HG02884 (cell line): ENCODE measurements around the gene IRF9.

Experiments
- ATAC-seq: cut with Tn5 transposase; IDR thresholded peaks from one replicate; pipeline ENCODE4 v1.9.1; 2021; ENCODE audit warnings: mild to moderate bottlenecking, moderate library complexity; ENCODE audit not compliant: unreplicated experiment

Gene IRF9

DNA sequence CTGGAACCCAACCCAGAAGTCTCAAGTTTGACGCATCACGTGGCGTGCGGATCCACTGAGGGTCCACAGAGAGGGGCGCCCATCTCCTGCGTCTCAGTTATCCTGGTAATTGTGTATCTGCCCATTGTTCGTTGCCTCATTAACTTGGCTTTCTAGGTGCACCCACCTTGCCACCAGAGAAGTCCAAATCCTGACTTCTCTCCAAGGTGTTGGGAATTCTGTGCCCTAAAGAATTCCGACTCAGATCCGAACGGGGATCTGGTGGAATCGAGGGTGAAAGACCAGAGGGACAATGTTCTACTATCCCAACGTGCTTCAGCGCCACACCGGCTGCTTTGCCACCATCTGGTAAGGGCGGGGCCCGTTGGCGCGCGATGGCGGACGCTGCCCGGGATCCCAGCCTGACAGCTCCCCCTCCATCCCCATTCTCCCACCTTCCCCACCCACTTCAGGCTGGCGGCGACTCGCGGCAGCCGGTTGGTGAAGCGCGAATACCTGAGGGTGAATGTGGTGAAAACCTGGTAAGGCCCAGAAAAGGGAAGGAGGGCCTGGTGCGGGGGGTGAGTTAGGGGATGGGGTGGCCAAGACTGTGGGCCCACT lies 11.3 kb downstream of the IRF9 start:
- ATAC-seq: no peak

DNA sequence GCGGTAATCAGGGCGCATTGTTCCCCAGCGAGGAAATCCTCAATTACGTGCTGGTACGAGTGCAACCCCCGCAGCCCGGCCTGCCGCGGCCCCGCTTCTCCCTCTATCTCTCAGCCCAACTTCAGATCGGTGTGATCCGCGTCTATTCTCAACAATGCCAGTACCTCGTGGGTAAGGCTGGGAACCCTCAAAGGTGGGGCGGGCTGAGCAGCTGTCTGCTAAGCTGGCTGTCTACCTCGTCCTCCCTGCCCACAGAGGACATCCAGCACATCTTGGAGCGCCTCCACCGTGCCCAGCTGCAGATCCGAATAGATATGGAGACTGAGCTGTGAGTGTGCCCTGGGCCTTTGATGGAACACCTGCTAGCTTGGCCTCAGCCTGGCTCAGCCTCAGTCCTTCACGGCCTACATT lies 11.8 kb downstream of the IRF9 start:
- no peak for ATAC-seq

DNA sequence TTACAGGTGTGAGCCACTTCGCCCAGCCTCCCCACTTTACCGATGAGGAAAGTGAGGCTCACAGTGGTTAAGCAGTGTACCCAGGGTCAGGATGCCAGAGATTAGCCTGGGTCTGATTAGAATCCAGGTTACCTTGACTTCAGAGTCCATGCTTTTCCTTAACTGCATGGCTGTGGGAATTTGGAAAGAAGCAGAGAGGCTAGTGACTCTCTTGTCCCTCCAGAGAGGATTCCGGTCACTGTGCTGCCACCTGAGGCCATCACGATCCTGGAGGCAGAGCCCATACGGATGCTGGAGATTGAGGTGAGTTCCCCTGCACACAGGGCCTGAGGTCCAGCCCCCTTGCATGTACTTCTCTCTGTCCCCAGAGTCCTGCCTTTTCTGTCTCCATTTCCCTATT lies 15.5 kb downstream of the IRF9 start:
- ATAC-seq: no peak

DNA sequence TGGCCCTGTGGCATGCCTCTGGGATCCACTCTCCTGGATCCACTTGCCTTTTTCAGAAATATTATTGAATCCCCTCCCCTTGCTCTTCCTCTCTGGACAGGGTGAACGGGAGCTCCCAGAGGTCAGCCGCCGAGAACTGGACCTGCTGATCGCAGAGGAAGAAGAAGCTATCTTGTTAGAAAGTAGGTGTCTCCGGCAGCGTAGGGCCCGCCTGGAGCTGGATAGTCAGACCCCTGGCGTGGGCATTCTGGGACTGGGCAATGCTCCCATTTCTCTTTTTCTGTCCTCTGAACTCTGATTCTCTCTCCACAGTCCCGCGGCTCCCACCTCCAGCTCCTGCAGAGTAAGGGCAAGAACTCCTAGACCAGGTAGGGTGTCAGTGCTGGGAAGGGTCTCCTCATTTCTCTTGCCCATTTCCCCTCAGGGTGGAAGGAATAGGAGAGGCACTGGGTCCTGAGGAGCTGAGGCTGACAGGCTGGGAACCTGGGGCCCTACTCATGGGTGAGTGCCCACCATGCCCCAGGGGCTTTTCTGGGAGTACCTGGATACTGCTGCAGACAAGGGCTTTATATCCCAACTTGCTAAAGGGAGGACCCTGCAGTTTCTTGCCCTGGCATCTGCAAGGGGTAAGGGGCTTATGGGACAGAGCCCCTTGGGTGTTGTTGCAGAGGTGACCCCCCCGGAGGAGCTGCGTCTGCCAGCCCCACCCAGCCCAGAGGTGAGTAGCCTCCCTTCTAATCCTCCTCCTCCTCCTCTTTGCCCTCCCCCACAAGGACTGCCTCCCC lies 16.2 kb downstream of the IRF9 start:
- ATAC-seq: no peak

DNA sequence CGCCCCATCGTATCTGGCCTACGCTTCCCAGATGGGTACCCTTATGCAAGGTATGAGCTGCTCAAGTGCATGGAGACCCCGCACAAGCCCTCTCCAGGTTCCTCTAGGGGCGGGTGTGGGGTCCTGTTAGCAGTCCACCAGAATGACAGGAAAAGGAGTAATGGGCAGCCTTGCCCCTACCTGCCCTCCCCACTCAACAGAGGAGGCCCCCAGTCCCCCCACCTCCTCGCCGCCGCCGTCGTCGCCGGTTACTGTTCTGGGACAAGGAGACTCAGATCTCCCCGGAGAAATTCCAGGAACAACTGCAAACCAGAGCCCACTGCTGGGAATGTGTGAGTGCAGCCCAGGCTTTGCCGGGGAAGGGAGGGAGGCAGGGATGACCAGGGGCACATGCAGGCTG lies 16.8 kb downstream of the IRF9 start:
- no peak for ATAC-seq

DNA sequence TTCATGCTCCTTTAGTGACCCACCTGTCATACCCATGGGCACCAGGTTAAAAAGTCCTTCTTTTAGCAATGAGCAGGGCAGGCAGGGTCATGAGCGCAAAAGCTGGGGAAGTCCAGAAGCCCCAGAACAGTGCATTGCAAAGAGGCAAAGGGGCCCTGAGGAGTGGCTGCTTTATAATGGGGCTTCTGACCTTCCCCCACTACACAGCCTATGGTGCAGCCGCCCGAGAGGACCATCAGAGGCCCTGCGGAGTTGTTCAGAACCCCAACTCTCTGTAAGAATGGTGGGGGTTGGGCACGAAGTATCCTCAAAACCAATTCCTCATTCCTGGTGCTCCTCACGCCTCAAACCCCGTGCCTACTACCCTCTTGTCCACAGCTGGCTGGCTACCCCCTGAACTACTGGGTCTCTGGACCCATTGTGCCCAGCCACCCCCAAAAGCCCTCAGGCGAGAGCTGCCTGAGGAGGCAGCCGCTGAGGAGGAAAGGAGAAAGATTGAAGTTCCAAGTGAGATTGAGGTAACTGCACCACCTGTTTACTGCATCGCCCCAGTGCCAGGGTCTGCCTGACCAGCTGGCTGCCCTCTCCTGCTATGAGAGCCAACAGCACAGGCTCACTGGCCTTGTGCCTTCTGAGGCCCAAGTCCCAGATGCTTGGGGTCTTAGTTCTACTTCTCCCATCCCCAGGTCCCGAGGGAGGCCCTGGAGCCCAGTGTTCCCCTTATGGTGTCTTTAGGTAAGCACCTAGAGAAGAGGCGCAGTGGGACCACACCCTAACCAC lies 17.5 kb downstream of the IRF9 start:
- ATAC-seq: no peak

DNA sequence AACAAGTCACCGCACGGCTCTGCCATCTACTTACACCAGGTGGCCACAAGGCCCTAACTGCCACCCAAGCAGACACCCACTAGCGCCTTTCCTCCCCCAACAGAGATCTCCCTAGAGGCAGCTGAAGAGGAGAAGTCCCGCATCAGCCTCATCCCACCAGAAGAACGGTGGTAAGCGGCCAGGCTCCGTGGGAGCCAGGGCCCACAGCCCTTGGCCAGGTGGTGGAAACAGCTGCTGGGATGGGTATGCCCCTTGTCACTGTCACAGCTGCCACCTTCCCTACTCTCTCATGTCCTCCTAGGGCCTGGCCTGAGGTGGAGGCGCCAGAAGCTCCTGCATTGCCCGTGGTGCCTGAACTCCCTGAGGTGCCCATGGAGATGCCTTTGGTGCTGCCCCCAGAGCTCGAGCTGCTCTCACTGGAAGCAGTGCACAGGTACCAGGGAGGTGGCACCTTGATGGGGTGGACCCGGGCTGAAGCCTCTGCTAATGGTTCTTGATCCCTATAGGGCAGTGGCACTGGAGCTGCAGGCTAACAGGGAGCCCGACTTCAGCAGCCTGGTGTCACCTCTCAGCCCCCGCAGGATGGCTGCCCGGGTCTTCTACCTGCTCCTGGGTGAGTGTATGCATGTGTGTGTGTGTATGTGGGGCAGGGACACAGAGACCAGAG lies 18.4 kb downstream of the IRF9 start:
- ATAC-seq: no peak

DNA sequence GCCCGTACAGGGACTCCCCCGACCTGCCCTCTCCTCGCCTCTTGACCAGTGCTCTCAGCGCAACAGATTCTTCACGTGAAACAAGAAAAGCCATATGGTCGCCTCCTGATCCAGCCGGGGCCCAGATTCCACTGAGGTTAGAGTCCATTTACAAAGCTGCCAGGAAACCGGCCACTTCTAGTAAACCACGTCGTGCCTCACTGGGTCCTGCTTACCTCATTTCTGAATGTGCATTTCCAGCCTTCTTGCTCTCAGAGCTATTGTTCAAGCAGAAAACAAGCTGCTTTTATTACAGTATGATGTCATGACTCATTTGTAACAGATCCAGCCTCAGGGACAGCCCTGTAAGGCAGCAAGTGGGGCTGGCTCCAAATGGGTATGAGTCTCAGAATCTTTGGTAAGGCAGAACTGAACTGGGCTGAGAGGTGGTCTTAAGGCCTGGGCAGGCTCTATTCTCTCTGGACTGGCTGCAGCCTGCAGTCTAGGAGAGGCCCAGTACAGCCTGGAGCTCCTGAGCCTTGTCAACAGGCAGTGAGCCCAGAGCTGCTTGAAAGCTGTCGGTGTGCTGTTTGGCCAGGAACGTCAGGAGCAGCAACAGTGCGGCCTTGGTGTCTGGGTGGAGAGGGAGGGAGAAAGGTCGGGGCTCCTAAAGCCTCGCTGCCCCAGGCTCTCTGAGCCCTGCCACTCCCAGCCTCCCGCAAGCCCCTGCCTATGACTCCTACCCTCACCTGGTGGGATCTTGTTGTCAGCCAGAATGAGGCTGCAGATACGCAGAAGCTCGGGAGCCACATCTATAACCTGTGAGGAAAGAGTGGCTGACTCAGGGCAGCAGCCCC lies 19.1 kb downstream of the IRF9 start:
- ATAC-seq: no peak

DNA sequence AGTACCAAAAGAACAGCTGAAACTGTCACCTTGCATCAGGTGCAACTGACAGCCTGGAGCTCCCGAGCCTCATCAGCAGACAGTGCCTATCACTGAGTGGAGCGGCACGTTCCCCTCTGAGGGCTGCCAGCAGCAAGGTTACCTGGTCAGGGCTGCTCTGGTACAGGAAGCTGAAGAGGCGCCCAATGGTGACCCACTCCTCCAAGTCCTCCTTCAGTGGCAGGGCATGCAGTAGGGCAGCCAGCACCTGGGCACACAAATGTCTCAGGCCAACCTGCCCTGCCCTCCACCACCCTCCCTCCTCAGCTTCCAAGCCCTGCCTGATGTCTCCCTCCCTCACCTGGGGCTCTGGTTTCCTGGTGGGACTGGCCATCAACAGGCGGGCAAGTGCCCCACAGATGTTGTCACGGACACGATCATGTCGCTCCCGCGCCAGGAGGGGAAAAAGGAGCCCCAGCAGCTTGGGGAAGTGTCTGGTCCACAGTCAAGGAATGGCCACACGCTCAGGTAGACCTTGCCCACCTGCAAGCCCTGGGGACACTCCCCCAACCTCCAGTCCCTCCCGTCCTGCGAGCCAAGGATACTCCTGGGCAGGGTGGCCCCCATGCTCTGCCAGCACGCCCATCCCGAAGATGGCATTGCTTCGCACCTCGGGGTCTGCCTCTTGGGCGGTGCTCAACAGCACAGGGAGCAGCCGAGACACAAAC lies 20.5 kb downstream of the IRF9 start:
- ATAC-seq: no peak

DNA sequence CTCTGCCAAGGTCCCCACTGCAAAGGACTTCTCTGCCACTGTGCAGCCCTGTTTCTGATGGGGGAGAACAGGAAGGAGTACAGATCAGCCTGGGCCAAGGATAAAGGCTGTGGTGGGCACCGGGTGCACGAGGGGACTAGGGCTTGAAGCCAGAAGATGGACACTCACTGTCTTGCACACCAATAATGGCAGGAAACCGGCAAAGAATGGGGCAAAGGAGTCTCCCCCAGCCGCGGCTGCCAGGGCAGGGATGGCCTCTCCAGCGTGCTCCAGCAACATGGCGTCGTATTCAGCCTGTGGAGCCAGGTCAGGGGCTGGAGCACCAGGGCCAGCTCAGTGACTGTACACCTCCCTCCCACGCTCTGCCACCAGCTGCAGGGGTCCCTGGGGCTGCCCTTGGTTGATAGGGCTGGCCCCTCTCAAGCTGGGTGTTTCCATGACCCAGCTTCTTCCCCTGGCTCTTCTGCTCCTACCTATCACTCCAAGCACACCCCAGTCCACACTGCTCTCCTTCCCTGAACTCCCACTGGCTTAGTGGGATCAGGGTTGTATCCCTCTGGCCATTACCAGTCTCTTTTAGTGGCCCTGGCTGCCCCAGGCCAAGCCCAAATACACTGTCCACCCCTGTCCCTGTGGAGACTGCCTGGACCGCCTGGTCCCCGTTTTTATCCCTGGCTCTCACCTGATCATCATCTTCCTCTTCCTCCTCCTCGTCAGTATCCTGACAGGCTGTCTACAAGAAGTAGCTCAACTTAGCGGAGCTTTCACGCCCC lies 21.2 kb downstream of the IRF9 start:
- no peak for ATAC-seq

DNA sequence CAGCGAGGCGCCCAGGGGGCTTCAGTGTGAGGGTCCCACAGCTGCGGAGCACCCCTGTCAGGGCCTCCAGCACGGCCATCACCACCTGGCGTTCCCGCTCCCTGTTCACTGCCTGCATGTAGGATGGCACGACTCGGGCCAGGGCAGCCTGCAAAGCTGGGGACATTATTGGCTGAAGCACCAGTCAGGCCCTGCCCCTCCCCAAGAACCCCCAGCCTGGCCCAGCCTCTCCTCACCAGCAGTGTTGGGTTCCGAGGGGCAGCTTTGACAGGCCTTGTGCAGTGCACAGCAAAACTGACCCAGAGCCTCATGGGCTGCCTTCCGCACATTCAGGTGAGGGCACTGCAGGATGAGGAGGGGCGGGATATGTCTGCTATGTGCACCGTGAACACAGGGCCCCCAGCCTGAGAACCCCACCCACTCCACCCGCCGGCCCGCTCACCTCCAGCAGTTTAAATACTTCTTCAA lies 22.0 kb downstream of the IRF9 start:
- ATAC-seq: no peak

DNA sequence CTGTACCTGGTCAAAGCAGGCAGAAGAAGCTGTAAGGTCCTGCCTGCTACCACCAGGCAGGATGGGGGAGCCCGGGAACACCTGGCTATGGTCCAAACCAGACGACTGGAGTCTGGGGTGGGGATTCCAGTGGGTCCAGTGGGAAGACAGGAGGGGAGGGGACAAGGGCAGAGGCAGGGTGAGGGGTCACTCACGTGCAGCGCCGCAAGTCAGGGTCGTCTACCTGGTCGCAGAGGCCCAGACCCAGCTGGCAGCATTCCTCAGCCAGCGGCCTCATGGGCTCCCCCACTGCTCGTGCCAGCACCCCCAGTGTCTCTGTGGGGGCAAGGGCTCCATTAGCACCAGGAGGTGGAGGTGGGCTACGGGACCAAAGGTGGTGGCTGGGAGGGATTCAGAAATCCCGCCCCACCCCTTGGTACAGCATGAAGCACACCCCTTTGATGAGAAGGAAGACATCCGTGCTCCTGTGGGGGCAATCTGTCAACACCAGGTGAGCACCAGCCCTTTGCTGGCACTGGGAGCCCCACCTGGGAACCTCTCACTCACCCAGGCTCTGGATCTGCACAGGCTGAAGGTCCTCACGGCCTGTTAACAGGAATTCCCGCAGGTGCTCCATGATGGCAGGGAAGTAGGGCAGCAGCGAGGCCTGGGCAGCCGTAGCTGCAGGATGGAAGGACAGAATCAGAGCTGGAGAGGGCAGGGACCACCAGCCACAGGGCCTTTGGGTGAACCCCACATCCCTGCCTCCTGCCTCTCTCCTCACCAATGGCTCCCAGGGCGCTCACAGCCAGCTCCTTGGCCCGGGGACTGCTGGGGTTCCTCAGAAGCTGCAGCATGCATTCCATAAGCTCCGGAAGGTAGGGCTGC lies 23.3 kb downstream of the IRF9 start:
- ATAC-seq: no peak

DNA sequence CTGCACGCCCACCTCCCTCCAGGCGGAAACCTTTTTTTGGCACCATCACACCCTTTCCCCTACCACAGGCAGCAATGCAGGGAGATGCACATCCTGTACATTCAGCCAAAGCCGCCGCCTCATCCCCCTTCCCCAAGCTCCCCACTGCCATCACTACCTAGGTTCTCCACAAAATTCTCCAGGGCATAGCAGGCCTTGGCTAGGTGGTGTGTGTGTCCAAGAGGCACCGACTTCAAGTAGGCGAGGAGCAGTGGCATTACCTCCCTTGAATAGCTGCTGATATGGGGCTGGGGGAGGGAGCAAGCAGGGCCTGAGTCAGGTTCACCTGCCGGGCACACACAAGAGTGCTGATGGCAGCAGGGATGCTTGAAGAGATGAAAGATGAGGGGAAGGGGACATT lies 24.0 kb downstream of the IRF9 start:
- ATAC-seq: no peak

DNA sequence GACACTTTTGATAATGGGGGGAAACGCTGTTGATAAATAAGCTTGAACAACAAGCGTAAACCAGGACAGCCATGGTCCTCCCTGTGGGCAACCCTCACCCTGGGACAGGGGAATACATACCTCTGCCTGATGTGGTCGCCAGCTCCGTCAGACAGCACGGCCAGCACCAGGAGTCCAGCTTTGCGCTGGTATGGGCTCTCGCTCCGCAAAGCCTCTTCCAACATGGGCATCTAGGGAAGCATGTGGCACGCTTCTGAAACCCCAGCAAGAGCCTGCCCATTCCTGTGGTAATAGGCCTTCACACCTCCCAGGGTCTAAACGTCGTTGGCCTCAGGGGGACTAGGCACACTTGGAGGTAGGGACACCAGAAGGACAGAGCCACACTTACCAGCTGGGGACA lies 24.7 kb downstream of the IRF9 start:
- ATAC-seq: no peak

DNA sequence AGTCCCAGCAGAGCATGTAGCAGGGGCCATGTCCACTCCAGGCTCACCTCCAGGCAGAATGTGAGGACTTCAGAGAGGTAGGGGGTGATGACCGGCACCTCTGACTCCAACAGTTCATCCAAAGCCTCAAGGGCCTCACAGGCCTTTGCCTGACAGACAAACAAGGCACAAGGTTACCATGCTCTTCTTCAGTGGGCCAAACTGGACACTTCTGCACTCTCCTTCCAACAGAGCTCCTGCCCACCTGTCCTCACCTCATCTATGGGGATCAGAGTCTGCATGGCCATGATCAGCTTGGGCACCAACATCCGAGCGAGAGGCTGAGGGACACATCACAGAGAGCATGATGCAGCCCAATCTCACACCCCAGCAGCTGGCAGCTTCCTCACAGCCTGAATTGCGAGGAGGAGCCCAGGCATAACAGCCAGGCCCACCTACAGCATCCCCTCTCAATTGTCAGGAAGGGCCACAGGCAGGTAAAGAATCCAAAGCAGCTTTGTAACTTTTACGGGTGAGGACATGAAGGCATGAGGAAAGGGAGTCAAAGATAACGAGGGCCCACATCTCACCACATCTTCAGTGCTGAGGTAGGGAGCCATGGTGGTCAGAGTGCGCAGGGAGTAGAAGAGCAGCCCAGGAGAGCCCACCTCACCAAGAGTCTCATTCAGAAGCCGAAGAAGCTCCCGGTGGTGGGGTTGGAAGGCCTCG lies 25.9 kb downstream of the IRF9 start:
- no peak for ATAC-seq

DNA sequence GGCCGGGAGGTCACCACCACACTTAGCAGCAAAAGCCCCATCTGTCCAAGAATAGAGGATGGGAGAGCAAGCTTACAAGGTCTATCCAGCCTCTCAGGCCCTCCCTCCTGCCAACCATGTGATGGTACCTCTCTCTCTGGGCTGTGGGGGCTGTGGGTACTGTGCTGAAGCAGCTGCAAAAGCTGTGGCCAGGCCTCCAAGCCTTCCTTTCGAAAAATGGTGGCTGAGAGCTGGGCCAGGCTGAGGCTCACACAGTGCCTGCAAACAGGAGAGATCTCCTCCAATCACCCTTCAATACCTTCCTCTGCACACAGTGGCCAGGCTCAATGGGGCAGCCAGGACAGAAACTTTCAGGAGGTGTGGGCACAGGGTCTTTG lies 26.5 kb downstream of the IRF9 start:
- ATAC-seq: no peak

DNA sequence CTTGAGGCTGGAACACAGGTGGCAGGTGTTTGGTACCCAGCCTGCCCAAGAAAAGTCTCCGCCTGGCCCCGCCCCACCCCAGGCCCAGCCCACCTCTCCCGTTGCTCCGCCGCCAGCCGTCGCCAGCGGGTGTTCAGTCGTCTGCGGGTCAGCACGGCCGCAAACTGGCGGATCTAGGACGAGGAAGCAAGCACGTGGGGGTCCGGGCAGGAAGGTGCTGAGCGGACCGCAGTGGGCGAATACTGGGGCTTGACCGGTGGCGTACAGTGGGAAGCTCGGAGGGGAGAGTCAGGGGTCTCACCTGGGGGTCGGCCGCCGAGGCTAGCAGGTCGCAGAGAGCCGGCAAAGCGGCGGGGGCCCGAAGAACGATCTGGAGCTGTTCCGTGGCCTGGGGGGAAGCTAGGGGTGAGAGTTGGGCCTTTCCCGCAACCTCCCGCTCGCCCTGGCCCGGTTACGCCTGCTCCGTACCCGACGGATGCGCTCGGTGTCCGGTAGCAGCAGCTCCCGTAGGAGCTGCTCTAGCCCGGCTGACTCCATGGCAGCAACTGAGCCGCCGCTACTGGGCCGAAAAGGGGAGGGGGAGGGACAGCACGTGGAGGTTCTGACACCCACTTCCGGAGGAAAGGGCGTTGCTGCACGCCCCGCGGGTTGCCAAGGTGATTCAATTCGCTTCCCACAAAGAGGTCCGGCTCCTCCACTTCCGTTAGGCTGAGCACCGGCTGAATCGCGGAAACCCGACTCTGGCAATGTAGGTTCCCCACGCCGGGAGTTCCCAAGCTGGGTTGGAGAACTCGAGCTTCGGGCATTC lies 27.4 kb downstream of the IRF9 start, which contains the start of gene IPO4:
TSS of gene IPO4 (minus strand) at position 566 of the 808 bp plus-strand sequence. CDS start at position 537, 29 bp downstream.
- peak; percentile 87 for ATAC-seq
